ENCODE measurements around the gene SREBF2.

DNA sequence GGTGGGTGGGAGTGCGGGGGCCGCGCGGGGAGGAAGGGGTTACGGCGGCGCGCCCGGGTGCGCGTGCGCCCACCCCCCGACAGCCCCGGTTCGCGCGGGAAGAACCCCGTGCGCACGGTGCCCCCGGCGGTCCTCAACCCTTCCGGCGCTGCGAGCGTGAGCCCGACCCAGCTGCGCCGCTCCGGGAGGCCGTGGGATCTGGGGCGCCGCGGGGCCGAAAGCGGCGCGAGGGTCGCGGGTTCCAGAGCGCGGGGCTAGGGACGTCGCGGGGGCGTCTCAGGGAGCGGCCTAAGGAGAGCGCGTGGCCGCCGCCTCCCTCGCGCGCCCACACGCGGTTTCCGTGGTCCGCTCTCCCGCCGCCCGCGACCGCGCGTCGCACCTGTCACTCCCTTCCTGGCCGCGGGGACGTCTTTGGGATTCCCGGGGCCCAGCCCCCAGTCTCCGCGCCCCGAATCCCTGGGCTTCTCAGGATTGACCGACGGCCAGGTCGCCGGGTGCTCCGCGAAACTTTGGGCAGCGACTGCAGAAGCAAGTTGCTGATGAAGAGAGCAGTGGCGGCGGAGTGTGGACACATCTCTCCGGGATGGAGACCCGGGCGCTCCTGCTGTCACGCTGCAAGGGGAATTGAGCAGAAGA, 582 bp downstream of the SREBF2 start:
- peak in 1 of 4 donors; percentile 11 for TF ChIP-seq POLR2A (IDR thresholded peaks at IDR 0.05)
- TF ChIP-seq, protein P1, sequence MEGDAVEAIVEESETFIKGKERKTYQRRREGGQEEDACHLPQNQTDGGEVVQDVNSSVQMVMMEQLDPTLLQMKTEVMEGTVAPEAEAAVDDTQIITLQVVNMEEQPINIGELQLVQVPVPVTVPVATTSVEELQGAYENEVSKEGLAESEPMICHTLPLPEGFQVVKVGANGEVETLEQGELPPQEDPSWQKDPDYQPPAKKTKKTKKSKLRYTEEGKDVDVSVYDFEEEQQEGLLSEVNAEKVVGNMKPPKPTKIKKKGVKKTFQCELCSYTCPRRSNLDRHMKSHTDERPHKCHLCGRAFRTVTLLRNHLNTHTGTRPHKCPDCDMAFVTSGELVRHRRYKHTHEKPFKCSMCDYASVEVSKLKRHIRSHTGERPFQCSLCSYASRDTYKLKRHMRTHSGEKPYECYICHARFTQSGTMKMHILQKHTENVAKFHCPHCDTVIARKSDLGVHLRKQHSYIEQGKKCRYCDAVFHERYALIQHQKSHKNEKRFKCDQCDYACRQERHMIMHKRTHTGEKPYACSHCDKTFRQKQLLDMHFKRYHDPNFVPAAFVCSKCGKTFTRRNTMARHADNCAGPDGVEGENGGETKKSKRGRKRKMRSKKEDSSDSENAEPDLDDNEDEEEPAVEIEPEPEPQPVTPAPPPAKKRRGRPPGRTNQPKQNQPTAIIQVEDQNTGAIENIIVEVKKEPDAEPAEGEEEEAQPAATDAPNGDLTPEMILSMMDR (IDR thresholded peaks at IDR 0.05) = peak in 2 of 6 experiments; percentile 21 to 40

Measured in upper lobe of left lung (tissue), 4 donors.